Kidney capillary endothelial cell (primary cell): ENCODE data around the gene PAPPA.

Source experiments
- DNase-seq: peaks from one replicate; pipeline ENCODE4 v3.0.0-alpha.2; 2018; ENCODE audit warnings: low spot score

Gene PAPPA

DNA sequence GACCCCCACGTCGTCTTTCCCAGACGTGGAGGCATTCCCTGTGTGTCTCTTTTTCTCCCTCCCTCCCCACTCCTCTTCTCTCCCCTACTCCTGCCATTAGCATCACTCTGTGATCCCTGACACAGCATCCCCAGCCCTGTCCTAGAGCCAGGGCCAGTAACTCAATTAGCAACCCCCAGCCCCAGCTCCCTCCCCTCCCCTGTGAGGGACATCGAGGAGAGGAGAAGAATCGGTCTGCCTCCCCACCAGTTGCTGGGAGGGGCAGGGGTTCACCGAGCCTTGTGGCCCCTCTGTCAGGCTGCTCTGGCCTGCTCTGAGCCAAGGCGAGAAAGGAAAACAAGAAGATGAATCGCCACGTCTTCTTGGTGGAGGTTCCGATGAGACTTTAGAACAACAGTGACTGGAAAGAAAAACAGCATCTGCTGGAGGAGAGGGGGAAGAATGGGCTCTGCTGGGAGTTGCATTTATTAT lies 123.1 kb downstream of the PAPPA start:
- DNase-seq = no peak

DNA sequence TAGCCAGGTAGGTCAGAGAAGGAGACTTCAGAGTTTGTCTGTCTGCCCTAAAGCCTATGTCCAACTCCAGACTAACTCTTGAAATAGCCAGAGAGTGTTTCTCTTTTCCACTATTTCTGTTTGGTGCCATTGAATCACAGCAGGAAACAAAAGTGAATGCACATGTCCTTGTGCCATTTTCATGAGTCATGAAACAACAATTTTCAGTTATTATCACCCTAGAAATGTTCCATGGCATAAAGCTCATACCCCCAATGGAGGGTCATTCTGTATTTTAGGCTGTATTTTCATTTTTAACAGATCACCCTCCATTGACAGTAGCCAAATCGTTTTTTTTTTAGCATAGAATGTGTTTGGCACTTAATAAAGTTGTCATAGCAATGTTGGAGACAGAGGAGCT lies 124.7 kb downstream of the PAPPA start:
- peak; percentile 65 for DNase-seq

DNA sequence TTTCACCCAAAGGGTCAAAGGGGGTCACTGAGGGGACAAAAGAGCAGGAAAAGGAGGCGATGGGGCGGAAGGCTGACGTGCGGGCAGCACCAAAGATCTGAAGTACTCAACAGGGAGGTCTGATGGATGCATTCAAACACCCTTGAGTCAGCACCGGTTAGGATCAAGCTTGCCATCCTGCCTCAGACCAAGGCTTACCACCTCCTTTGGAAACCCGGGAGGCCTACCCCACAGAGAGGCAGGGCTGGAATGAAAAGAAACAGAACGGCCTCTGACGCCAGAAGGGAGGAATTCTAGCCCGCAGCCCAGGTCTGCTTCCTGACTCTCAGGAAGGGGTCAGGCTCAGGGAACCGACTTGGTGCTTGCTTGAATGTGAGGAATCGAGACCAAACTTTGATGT lies 125.6 kb downstream of the PAPPA start:
- DNase-seq = peak; percentile 45

DNA sequence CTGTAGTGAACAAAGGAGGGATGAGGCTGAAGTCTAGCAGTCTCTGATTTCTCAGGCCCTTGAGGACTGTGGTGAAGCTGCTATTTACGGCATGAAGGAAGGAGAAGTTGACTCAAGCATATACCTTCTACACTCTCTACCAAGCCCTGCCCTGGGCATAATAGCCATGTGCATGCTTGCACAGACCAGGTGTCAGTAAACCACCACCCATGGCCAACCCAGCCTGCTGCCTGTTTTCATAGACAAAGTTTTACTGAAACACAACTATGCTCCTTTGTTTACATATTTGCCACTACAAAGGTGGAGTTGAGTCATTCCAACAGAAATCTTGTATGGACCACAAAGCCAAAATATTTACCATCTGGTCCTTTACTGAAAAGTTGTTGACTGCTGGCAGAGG lies 126.9 kb downstream of the PAPPA start:
- no peak for DNase-seq

DNA sequence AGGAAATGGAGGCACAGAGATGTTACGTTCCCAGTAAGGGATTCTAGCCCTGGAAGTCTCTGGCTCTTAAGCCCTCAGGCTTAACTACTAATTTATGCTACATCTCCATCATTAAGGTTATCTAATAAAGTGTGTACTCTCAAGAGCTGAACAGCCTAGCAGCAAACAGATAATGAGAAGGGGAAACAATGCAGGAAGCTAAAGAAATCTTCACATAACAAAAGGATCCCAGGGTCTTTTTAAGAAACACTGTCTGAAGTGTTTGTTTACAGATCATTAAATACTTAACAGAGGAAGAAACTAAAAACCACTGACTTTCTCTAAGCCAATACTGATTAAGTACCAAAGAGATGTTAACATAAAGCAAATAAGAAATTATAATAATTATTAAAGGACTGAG lies 129.0 kb downstream of the PAPPA start:
- DNase-seq = no peak

DNA sequence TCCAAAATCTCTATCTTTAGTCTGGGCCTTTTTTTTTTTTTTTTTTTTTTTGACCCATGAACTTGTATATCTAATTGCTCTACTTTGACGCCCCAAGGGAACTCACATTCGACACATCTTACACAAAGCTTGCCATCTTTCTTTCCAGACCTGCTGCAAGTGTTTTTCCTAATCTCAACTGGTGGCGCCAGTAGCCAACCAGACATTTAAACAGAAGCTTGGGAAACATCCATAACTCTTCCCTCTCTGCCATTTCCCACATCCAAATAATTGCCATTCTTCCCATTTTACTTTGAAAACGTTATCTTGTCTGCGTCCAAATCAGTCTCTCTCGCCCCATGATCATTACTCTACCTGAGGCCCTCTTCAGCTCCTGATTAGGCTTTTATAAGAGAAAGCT lies 130.9 kb downstream of the PAPPA start:
- DNase-seq = no peak

DNA sequence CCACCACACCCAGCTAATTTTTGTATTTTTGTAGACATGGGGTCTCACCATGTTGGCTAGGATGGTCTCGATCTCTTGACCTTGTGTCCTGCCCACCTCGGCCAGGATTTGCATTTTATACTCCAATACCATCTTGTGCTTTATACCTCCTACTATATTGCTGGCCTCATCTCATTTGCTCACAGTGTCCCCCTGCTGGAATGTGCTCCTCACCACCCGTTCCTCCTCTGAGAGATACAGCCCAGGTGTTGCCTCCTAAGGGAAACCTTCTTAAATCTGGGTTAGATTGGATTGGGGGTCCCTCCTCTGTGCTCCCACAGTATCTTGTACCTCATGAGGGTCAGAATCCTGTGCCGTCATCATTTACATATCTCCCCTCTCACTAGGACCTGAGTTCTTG lies 131.7 kb downstream of the PAPPA start:
- no peak for DNase-seq

DNA sequence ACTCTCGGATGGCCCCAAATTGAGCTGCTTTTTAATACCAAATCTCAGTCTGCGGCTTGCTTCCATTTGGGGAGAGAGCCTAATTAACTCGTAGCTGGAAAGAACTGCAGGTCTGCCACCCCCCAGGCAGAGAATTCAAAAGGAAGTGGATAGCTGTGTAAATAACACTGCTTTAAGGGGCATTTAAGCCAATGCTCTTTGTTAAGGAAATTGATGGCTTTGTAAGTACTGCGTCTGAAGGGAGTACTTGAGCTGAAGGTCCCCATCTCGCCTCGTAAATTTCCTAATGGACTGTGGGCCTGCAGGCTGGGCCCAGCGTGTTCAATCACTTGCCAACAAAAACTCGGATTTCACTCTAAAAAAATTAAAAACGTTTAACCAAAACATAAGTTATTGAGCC lies 132.7 kb downstream of the PAPPA start:
- DNase-seq = no peak

DNA sequence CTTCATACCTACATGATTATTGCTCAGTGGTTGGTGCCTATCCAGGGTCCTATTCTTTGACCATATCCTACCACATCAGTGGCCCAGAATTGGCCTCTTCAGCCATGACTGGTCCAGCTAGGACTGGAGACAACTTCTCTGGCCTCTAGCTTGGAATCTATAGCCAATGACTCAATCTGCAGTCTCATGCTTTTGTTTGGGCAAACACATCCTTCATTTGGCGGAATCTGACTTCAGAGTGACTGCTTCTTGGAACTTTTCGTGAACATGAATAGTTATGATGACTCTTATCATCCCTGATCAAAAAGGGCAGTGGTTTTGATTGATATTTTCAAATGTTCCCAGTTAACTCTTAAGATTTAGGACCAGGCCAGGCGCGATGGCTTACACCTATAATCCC lies 134.1 kb downstream of the PAPPA start:
- DNase-seq = no peak

DNA sequence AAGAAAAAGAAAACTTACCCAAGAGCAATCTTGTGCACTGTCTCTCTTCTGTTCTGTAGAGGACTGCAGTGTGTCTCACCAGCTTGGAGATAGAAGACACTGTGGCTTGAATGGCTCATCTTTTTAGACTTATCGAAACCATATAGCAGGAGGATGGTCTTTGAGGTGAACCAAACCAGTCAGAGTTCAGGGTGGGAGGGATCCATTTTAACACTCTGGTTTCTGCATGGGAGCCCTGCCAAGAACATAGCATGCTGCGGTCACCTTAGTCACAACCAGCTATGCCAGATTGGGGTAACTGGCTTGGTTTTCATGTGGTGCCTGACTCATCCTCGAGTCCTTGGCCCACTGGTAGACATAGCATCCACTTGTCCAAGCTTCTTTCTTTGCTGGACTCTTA lies 135.1 kb downstream of the PAPPA start:
- DNase-seq = no peak

DNA sequence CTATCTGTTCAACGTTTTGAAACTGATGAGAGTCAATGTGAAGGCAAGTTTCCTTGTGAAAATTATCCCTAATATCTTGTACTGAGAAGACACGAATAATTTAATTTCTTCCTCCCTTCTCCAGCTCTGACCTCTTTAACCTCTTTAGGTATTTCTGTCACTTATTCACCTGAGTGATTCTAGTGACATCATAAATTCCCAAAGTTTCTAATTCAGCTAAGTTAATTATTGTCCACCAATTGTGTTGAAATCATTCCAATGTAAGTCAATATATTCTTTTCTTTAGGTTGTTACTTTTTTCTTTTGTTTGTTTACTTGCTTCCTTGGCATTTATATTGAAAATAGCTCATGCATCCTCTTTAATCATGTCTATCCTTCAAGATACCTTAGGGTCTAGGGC lies 143.8 kb downstream of the PAPPA start:
- no peak for DNase-seq

DNA sequence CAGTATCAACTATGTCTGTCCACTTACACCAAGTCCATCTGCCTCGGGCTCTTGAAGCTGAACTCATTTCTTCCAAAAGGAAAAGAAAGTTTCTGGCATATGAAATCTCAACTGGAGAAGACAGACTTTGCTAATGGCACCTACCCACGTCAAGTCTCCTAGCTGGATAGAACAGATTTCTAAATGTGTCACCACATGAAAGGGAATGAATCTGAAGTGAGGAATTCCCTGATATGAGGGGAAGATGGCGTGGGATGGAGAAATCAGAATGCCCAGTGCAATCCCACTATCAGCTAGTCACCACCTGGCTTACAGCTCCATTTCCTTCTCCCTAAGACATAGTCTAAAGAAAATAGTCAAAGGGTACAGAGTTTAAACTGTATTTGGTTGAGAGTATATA lies 144.7 kb downstream of the PAPPA start:
- DNase-seq = no peak

DNA sequence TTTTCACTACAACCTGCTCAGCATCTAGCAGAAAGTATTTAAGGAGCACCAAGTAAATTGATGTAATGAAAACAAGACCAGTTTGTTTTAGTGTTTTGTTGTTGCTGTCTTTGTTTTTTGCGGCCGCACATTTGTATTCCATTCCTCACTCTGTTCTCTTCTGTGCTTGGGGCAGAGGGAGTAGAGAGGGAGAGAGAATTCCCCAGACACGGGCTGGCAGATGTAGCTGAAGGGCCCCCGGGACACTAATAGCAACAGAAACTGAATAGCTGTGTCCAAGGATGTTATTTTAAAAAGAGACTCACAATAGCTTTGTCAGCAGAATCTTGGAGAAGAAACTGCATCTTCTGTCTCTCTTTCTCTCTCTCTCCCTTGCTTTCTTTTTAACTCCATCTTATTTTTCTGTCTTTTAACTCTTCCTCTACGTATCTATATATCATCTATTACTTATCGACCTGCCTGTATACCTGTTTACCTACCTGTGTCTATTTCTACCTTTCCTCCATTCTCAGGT lies 145.3 kb downstream of the PAPPA start:
- no peak for DNase-seq

DNA sequence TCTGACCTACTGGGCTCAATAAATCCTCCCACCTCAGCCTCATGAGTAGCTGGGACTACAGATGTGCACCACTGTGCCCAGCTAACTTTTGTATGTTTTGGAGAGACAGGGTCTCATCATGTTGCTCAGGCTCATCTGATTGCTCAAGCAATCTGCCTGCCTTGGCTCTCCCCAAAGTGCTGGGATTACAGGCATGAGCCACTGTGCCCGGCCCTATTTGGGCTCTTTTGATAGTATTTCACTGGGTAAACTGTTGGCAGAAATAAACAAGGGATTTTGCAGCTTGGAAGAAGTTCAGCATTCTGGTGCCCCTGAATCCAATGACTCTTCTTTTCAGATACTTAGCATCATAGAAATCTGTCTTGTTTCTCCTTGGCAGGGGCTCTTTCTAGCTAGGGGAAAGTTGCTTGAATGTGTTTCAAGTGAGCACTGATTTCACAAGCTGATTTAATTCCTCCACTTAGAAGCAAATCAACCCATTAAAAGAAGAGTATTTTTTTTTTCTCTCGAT lies 146.8 kb downstream of the PAPPA start:
- DNase-seq = no peak

DNA sequence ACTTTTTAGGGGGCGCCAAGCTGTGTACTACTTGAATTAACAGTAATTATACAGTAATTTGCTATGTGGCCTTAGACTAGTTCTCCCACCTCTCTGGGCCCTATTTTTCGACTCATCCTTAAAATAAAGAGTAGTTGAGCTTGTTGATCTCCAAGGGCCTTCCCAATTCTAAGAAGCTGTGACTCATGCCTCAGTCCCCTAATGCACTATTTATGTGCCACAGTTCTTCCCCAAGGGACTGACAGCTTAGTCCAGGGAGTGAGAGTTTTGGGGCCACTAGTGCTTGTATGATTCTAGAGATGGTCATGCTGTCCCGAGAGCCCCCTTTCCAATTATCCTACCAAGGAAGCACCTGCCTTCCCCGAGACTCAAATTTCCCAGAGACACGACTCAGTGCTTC lies 149.7 kb downstream of the PAPPA start:
- no peak for DNase-seq

DNA sequence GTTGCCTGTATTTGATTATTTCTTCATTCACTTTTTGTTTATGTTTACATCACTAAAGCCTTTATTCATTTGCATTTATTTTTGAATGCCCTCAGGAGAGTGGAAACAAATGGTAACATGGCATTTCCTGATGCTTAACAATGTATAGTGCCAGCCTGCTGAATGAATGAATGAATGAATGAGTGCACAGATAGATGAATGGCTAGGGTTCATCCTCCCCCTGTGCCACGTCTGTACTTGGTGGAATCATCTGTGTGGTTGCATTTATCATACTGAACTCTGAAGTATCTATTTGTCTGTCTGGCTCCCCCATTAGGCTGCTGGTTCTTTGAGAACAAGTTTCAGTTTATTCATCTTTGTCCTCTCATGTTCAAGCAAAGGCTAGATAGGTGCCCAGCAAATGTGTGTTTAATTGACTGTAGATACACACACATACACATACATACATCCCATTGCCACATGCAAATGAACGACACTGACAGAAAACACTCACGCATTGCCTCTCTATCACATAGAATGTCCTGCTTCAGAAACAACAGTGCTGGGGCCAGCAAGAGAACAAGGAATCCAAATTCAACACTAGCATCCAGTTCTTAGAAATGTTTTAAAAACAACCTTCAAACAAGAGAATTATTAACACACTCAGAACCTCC lies 150.4 kb downstream of the PAPPA start:
- DNase-seq = no peak

DNA sequence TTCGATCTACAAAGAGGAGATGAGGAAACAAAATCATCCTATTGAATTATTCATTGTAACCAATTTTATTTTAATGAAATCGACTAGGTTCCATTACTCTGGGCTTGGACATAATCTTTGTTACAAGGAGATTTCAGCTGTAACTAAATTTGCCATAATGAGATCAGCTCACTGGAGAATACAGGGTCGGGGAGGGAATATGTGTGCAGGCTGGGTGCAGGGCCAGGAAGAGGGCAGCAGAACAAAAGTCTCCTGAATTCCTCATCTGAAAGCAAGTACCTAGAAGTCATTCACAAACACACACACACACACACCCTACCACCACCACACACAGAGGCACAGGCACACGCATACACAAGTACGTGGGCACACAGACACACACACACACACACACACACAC lies 151.2 kb downstream of the PAPPA start:
- DNase-seq = no peak

DNA sequence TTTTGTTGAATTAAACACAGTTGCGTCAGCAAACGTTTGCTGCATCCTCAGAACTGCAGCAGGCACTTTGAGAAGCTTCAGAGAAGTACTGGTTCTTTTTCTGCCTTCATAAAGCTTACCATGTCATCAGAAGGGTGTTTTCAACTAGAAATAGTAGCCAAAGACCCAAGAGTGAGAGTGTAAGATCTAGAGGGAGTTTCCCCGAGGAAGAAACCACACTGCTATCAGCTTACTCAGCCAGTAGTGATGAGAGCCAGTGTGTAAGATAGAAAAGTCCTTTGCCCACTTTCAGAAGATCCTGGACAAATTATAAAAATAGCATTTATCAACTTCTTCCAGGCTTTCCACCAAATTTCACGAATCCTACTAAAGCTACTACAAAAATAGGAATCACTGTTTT lies 154.5 kb downstream of the PAPPA start:
- DNase-seq = no peak

DNA sequence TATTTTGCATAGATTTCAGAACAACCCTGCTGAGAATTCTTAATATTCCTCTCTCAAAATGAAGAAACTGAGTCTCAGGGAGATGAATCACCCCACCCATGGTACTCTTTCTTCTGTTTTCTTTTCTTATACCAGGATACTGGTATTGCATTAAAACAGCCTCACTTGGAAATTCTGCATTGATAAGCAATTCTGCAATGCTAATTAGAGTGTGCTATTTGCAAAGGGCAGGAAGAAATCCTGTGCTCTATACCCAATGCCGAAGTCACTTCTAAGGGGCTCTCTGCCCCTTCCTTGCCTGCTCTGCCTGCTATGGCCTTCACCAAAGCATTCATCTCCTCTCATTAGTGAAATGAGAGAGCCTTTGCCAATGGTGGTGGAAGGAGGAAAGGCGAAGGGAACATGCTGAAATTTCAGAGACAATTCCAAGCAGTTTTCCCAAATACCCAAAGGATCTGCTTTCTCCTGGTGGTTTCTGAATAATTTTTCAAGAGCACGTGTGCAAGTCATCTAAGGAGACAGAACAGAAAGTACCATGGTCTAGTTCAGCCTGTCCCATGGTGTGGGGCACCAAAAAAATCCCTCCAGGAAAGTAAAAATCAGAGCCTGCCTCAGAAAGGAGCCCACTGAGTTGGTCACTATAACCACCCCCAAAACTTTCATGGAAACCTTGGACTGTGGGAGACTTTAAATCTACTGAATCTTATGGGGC lies 156.5 kb downstream of the PAPPA start:
- DNase-seq = no peak

DNA sequence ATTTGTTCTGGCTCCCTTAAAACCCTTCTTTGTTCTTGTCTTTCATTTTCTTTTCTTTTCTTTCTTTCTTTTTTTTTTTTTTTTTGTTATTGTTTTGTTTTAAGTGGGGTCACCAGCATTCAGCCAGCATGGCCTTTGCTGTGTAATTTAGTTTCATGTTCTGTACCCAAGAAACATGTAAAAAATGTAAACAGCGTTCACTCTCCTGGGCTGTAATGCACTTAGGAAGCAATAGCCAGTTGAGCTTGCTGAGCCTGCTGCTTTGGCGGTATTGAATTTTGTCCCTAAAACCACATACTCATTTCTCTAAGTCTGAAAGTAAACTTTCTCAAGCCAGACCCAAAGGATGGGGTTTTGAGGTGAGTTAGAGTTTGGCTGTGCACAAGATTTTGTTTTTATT lies 158.6 kb downstream of the PAPPA start:
- no peak for DNase-seq

DNA sequence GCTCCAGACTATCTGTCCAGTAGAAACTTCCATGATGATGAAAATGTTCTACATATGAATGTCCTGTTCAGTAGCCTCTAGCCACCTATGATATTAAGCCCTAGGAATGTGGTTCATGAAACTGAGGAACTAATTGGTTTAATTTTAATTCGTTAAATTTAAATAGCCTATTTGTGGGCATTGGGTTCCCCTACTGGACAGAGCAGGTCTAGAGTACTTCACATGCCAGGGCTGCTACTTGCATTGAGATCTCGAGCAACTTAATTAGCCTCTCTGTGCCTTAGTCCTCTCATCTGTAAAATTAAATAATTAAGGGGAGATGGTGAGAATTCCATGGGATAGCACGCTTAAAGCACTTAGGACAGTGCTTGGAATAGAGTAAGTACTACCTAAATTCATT lies 160.0 kb downstream of the PAPPA start:
- DNase-seq = no peak

DNA sequence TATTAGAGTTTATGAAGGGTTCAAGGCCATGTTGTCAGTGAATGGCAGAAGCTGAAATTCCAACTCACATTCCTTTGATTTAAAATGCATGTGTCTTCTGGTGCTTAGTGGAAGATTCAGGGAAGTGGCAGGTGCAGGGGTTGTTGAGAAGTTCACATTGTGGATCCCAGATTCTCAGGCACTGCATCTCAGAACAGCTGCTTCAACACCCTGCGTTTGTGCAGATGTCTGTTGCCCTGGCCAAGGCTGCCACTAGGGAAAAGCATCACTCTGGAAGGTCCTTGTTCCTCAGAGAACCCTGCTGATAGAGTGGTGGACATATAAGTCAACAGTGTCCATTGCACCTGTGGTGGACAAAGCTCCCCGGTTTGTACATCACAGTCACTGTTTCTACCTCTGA lies 162.7 kb downstream of the PAPPA start:
- DNase-seq = no peak

DNA sequence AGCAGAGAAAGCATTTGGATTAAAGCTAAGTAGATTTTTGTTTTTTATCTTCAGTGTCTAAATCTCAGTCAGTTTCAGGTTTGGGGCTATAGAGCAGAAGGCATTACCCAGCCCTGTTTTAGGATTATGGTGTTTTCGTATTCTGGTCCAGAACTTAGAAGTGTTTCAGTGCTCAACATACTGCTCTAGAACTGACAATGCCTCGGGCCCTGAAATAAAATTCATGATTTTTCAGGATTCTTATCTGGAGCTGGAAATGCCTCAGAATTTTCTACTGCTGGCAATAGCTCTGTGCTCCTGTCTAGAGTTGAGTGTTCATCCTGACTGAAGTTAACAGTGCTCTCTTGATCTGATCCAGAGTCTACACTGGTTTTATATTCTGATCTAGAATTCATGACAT lies 163.9 kb downstream of the PAPPA start:
- DNase-seq = no peak
